CD4-positive, alpha-beta T cell treated with Interleukin-10 for 1 hour (primary cell): ENCODE measurements around the gene ZMYM2.

Experiments used
- DNase-seq: peaks from one replicate; pipeline ENCODE4 v3.0.0-alpha.2; 2020

The ZMYM2 gene

GRCh38 chr13:20137875-20138274 lies 179.3 kb downstream of the ZMYM2 start:
- DNase-seq = no peak

- DNase-seq = no peak
These were observed 182.0 kb downstream of the ZMYM2 start for GRCh38 chr13:20140487-20140886.
